KMS-11 (cell line): ENCODE measurements around the gene HMG20A.

Experiments used
- H2AFZ ChIP-seq: fragments of 200-600 bp; sonication (generic); 2 replicates; pipeline ENCODE4 v1.6.1; 2016; ENCODE audit warnings: antibody characterized with exemption, mixed run types, low read depth
- H3K27ac ChIP-seq: fragments of 200-600 bp; sonication (generic); 2 replicates; pipeline ENCODE4 v1.6.1; 2016; ENCODE audit warnings: mild to moderate bottlenecking, mixed run types
- H3K27me3 ChIP-seq: fragments of 200-600 bp; sonication (generic); 2 replicates; pipeline ENCODE4 v1.6.1; 2017; ENCODE audit warnings: mild to moderate bottlenecking, low read depth, mixed run types, moderate library complexity; ENCODE audit not compliant: insufficient read depth
- H3K36me3 ChIP-seq: fragments of 200-600 bp; sonication (generic); 2 replicates; pipeline ENCODE4 v1.6.1; 2017; ENCODE audit warnings: mild to moderate bottlenecking, mixed run types; ENCODE audit not compliant: insufficient read depth
- H3K4me1 ChIP-seq: fragments of 200-600 bp; sonication (generic); 2 replicates; pipeline ENCODE4 v1.6.1; 2016; ENCODE audit warnings: mild to moderate bottlenecking, low read depth, mixed run types; ENCODE audit not compliant: poor library complexity, severe bottlenecking
- H3K4me2 ChIP-seq: fragments of 200-600 bp; sonication (generic); 2 replicates; pipeline ENCODE4 v1.7.0; 2016; ENCODE audit warnings: mild to moderate bottlenecking, mixed run types
- H3K4me3 ChIP-seq: fragments of 200-600 bp; sonication (generic); IDR thresholded peaks from 2 replicates; pipeline ENCODE4 v1.6.1; 2017; ENCODE audit warnings: low read depth, low read length, mixed read lengths; ENCODE audit not compliant: insufficient read depth
- H3K79me2 ChIP-seq: fragments of 200-600 bp; sonication (generic); 2 replicates; pipeline ENCODE4 v1.6.1; 2016; ENCODE audit warnings: low read depth, mixed run types; ENCODE audit not compliant: insufficient read depth
- H3K9ac ChIP-seq: fragments of 200-600 bp; sonication (generic); 2 replicates; pipeline ENCODE4 v1.6.1; 2016; ENCODE audit warnings: mild to moderate bottlenecking, mixed run types
- H4K20me1 ChIP-seq: fragments of 200-600 bp; sonication (generic); 2 replicates; pipeline ENCODE4 v1.6.1; 2016; ENCODE audit warnings: mild to moderate bottlenecking, mixed run types; ENCODE audit not compliant: insufficient read depth
- CTCF ChIP-seq: fragments of 200-600 bp; sonication (generic); conservative IDR thresholded peaks from 2 replicates; pipeline ENCODE4 v1.6.1; 2017; ENCODE audit warnings: low read depth, mild to moderate bottlenecking, antibody characterized with exemption, low read length, moderate library complexity, mixed read lengths

HMG20A gene

GRCh38 chr15:77496715-77497109 lies 76.0 kb downstream of the HMG20A start:
- no peak overlapping the region for H3K4me3 ChIP-seq

GRCh38 chr15:77497110-77497737 lies 76.5 kb downstream of the HMG20A start:
- H3K9ac ChIP-seq = no peak overlapping the region
- H3K4me2 ChIP-seq = no peak overlapping the region

More at GRCh38 chr15:77496715-77497109, 76.0 kb downstream of the HMG20A start:
- Histone ChIP-seq H3K4me1 (peaks cover 6% of the 10 kb centered on the region), H3K36me3 (no peaks in the 10 kb centered on the region), H4K20me1 (no peaks in the 10 kb centered on the region), H2AFZ (peak overlapping the region; percentile 8; the same call in 1 of the 2 replicates), H3K27me3 (no peaks in the 10 kb centered on the region), H3K9ac (no peak overlapping the region), H3K4me2 (no peak overlapping the region), H3K79me2 (no peaks in the 10 kb centered on the region), H3K27ac (no peak overlapping the region)
- peak; percentile 91 for TF ChIP-seq CTCF

GRCh38 chr15:77497942-77498361 lies 77.3 kb downstream of the HMG20A start:
- TF ChIP-seq CTCF = no peak
- H3K27me3 ChIP-seq = no peaks in the 10 kb centered on the region
- no peak overlapping the region for H3K27ac ChIP-seq
- no peak overlapping the region for H3K4me2 ChIP-seq
- no peak overlapping the region for H3K9ac ChIP-seq
- H2AFZ ChIP-seq = no peak overlapping the region
- H3K4me3 ChIP-seq = no peak overlapping the region
- peaks cover 7% of the 10 kb centered on the region for H3K4me1 ChIP-seq
- no peaks in the 10 kb centered on the region for H3K36me3 ChIP-seq
- no peaks in the 10 kb centered on the region for H3K79me2 ChIP-seq
- no peaks in the 10 kb centered on the region for H4K20me1 ChIP-seq

More at GRCh38 chr15:77497110-77497737, 76.5 kb downstream of the HMG20A start:
- Histone ChIP-seq H3K4me3 (no peak overlapping the region), H3K27ac (no peak overlapping the region), H3K36me3 (no peaks in the 10 kb centered on the region), H4K20me1 (no peaks in the 10 kb centered on the region), H3K27me3 (no peaks in the 10 kb centered on the region), H3K4me1 (peaks cover 6% of the 10 kb centered on the region), H2AFZ (peak overlapping the region; percentile 8; the same call in 1 of the 2 replicates), H3K79me2 (no peaks in the 10 kb centered on the region)
- TF ChIP-seq CTCF = peak; percentile 51

GRCh38 chr15:77499087-77499760 lies 78.5 kb downstream of the HMG20A start:
- no peak overlapping the region for H3K4me2 ChIP-seq
- H3K27ac ChIP-seq = no peak overlapping the region
- no peaks in the 10 kb centered on the region for H4K20me1 ChIP-seq

More at GRCh38 chr15:77499087-77499760, 78.5 kb downstream of the HMG20A start:
- H3K9ac ChIP-seq = no peak overlapping the region
- H3K79me2 ChIP-seq = no peaks in the 10 kb centered on the region
- no peak overlapping the region for H3K4me3 ChIP-seq
- H3K4me1 ChIP-seq = peaks cover 10% of the 10 kb centered on the region
- no peak overlapping the region for H2AFZ ChIP-seq
- H3K27me3 ChIP-seq = no peaks in the 10 kb centered on the region
- no peak for TF ChIP-seq CTCF
- no peaks in the 10 kb centered on the region for H3K36me3 ChIP-seq
